Measurements from ENCODE around the gene HNF4A.

Gene HNF4A

GRCh38 chr20:44460795-44461141 is 105.3 kb downstream of the HNF4A start:
- no peak; the same call in 1 of the 2 replicates for TF ChIP-seq CTCF (IDR thresholded peaks at IDR 0.05; ENCODE audit: borderline replicate concordance, insufficient read depth, low read depth, low read length)

GRCh38 chr20:44461142-44461802 is 105.8 kb downstream of the HNF4A start:
- no peak overlapping the region for H3K4me3 ChIP-seq (ENCODE audit: low read depth, low read length)
- no peak for TF ChIP-seq CTCF (IDR thresholded peaks at IDR 0.05; ENCODE audit: borderline replicate concordance, insufficient read depth, low read depth, low read length)

More at GRCh38 chr20:44460795-44461141, 105.3 kb downstream of the HNF4A start:
- H3K4me3 ChIP-seq (ENCODE audit: low read depth, low read length), result no peak overlapping the region

GRCh38 chr20:44461803-44462174 is 106.3 kb downstream of the HNF4A start:
- TF ChIP-seq CTCF (IDR thresholded peaks at IDR 0.05; ENCODE audit: borderline replicate concordance, insufficient read depth, low read depth, low read length), result no peak

DNA sequence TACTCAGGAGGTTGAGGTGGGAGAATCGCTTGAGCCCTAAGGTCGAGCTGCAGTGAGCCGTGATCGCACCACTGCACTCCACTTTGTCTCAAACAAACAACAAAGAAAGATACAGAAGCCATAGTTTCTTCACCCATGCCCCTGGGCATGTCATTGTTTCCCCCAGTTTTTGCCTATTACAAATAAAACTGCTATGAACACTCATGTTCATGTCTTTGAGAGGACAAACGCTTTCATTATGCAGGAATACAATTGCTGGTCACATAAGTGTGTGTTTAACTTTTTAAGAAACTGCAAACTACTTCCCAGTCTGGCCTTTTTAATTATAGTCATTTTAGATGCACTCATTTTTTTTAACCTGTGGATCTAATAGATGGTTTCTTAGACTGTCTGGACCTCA is 108.0 kb downstream of the HNF4A start:
- H3K4me3 ChIP-seq (ENCODE audit: low read depth, low read length), result no peak overlapping the region
- TF ChIP-seq CTCF (IDR thresholded peaks at IDR 0.05; ENCODE audit: borderline replicate concordance, insufficient read depth, low read depth, low read length), result no peak

More at GRCh38 chr20:44461803-44462174, 106.3 kb downstream of the HNF4A start:
- no peak overlapping the region for H3K4me3 ChIP-seq (ENCODE audit: low read depth, low read length)

GRCh38 chr20:44464514-44464913 is 109.0 kb downstream of the HNF4A start:
- no peak for TF ChIP-seq CTCF (IDR thresholded peaks at IDR 0.05; ENCODE audit: borderline replicate concordance, insufficient read depth, low read depth, low read length)

GRCh38 chr20:44465001-44465560 is 109.6 kb downstream of the HNF4A start:
- no peak for TF ChIP-seq CTCF (IDR thresholded peaks at IDR 0.05; ENCODE audit: borderline replicate concordance, insufficient read depth, low read depth, low read length)
- no peak overlapping the region for H3K4me3 ChIP-seq (ENCODE audit: low read depth, low read length)

More at GRCh38 chr20:44464514-44464913, 109.0 kb downstream of the HNF4A start:
- no peak overlapping the region for H3K4me3 ChIP-seq (ENCODE audit: low read depth, low read length)

- no peak overlapping the region for H3K4me3 ChIP-seq (ENCODE audit: low read depth, low read length)
- TF ChIP-seq CTCF (IDR thresholded peaks at IDR 0.05; ENCODE audit: borderline replicate concordance, insufficient read depth, low read depth, low read length), result no peak
Observed at GRCh38 chr20:44467289-44467883, 111.9 kb downstream of the HNF4A start.

Measured in GM12875 (cell line).